Smooth muscle cell (in vitro differentiated cells): ENCODE results near the gene CTPS2. TPM values are rescaled to one million over a fixed set of nuclear protein-coding genes. Genes with fewer than 3 reads are reported as not detected.

Experiments used
- DNase-seq: peaks from one replicate; lab custom pipeline; 2025; ENCODE audit not compliant: unreplicated experiment; lab: John Stamatoyannopoulos, UW
- H2AFZ ChIP-seq: fragments of 200-600 bp; sonication (generic); 2 replicates; pipeline ENCODE4 v1.6.0; 2016; ENCODE audit warnings: antibody characterized with exemption, low read depth, mild to moderate bottlenecking
- H3F3A ChIP-seq: fragments of 200-600 bp; sonication (generic); 2 replicates; pipeline ENCODE4 v1.6.0; 2017; ENCODE audit warnings: antibody characterized with exemption, low read depth
- H3K27ac ChIP-seq: fragments of 200-600 bp; sonication (generic); 2 replicates; pipeline ENCODE4 v1.5.1; 2016; ENCODE audit warnings: low read depth, mild to moderate bottlenecking
- H3K27me3 ChIP-seq: fragments of 200-600 bp; sonication (generic); 2 replicates; pipeline ENCODE4 v1.6.1; 2016; ENCODE audit warnings: low read depth, mild to moderate bottlenecking
- H3K36me3 ChIP-seq: fragments of 200-600 bp; sonication (generic); 2 replicates; pipeline ENCODE4 v1.5.1; 2016; ENCODE audit warnings: low read depth
- H3K4me1 ChIP-seq: fragments of 200-600 bp; sonication (generic); 2 replicates; pipeline ENCODE4 v1.5.1; 2016; ENCODE audit warnings: low read depth
- H3K4me2 ChIP-seq: fragments of 200-600 bp; sonication (generic); 2 replicates; pipeline ENCODE4 v1.6.0; 2016; ENCODE audit warnings: mild to moderate bottlenecking
- H3K4me3 ChIP-seq: fragments of 200-600 bp; sonication (generic); 2 replicates; pipeline ENCODE4 v1.5.1; 2016; ENCODE audit warnings: mild to moderate bottlenecking
- H3K79me2 ChIP-seq: fragments of 200-600 bp; sonication (generic); 2 replicates; pipeline ENCODE4 v1.6.0; 2016; ENCODE audit warnings: low read depth, mild to moderate bottlenecking
- H3K9ac ChIP-seq: fragments of 200-600 bp; sonication (generic); 2 replicates; pipeline ENCODE4 v1.6.0; 2016; ENCODE audit warnings: low read depth
- H3K9me3 ChIP-seq: fragments of 200-600 bp; sonication (generic); replicated peaks from 2 replicates; pipeline ENCODE4 v1.5.1; 2016; ENCODE audit warnings: low read depth
- H4K20me1 ChIP-seq: fragments of 200-600 bp; sonication (generic); 2 replicates; pipeline ENCODE4 v1.6.0; 2016; ENCODE audit warnings: low read depth
- CTCF ChIP-seq: fragments of 200-600 bp; sonication (generic); IDR thresholded peaks from 2 replicates; pipeline ENCODE4 v1.5.1; 2017; ENCODE audit warnings: borderline replicate concordance, mild to moderate bottlenecking, antibody characterized with exemption; ENCODE audit not compliant: insufficient read depth, poor library complexity, severe bottlenecking
- WGBS: methylation state at CpG from one replicate; pipeline ENCODE4 v1.1.7; 2016; ENCODE audit warnings: low lambda C conversion rate; 5-methylcytosine and 5-hydroxymethylcytosine counted together
- polyA plus RNA-seq: library from polyadenylated mRNA; unstranded; fragments of >200 nt; fragmentation: Nextera tagmentation; extraction: Ambion mirVana; gene quantifications from 2 replicates; pipeline ENCODE4 v1.2.1, GENCODE V29; 2016
- total RNA-seq: library from RNA; depleted of rRNA; stranded (reverse); fragments of >200 nt; gene quantifications from 2 replicates; pipeline ENCODE4 v1.2.3, GENCODE V29; 2014

CTPS2 gene
- total and polyA plus RNA-seq, 2 experiments from 2014 or later, result 19.4 to 37.1 TPM

DNA sequence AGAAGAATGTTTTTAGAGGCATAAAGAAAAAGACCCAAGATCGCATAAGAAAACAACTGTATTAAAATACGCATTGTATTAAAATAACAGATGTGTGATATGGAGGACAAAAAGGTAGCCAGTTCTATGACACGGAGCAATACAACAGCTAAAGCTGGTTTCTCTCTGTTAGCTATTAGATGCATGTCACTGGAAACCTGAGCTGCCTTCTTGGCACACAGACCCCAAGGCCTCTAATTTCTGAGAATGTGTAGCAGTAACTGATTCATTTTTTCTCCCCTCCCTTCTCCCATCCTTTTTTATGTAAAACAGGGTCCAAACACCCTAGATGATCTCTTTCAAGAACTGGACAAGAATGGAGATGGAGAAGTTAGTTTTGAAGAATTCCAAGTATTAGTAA lies 58.4 kb downstream of the CTPS2 start:
- Histone ChIP-seq H3F3A (no peaks in the 10 kb centered on the region), H3K4me2 (no peak overlapping the region), H3K36me3 (no peaks in the 10 kb centered on the region), H3K27me3 (no peaks in the 10 kb centered on the region), H3K4me1 (no peaks in the 10 kb centered on the region), H3K9me3 (no peaks in the 10 kb centered on the region), H2AFZ (no peak overlapping the region), H4K20me1 (no peaks in the 10 kb centered on the region), H3K9ac (no peak overlapping the region), H3K79me2 (no peaks in the 10 kb centered on the region), H3K27ac (no peak overlapping the region), H3K4me3 (no peak overlapping the region)
- 76% methylated on average over 3 of the region's 3 CpGs for WGBS
- no peak for TF ChIP-seq CTCF
- no peak for DNase-seq

- no peaks in the 10 kb centered on the region for H3F3A ChIP-seq
- no peaks in the 10 kb centered on the region for H3K9me3 ChIP-seq
- no peak overlapping the region for H2AFZ ChIP-seq
- no peaks in the 10 kb centered on the region for H4K20me1 ChIP-seq
- no peak overlapping the region for H3K4me2 ChIP-seq
- no peaks in the 10 kb centered on the region for H3K79me2 ChIP-seq
- H3K27ac ChIP-seq, result no peak overlapping the region
- DNase-seq, result no peak
- H3K36me3 ChIP-seq, result no peaks in the 10 kb centered on the region
- TF ChIP-seq CTCF, result no peak
- no peak overlapping the region for H3K4me3 ChIP-seq
- no peak overlapping the region for H3K9ac ChIP-seq
- 89% methylated on average over 7 of the region's 7 CpGs for WGBS
- no peaks in the 10 kb centered on the region for H3K27me3 ChIP-seq
- H3K4me1 ChIP-seq, result no peaks in the 10 kb centered on the region
Measured at GRCh38 chrX:16653424-16653823, 59.0 kb downstream of the CTPS2 start.

DNA sequence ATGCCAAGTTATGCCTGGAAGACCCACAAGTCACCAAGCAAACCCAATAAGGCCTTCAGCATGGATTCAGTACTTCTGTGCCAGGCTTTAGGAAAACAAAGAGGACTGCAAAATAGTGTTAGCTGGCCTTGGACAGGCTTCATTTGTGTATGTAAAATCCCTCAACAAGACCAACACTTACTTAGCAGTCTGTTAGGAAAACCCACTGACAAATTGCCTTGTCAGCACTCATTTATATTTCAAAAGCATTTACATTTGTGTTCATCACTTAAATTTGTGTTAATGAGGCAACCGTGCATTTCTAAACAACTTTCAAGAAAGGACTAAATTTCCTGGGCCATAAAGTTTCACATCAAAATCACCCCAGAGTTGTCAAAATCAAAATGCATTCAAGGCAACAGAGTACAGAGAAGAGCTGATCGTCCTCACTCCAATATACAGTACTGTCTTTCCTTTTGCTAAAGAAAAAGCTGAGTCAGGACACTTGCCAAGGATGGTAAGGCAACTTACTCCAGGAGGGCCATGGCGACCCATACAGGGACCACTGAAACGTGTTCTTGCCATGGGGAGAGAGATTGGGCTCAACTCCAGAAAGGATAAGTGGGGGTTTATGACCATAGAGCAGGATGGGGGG lies 61.0 kb downstream of the CTPS2 start:
- no peaks in the 10 kb centered on the region for H3K4me1 ChIP-seq
- no peaks in the 10 kb centered on the region for H3F3A ChIP-seq
- H3K36me3 ChIP-seq, result no peaks in the 10 kb centered on the region
- no peak overlapping the region for H3K27ac ChIP-seq
- no peak overlapping the region for H3K4me2 ChIP-seq
- TF ChIP-seq CTCF, result no peak
- H3K27me3 ChIP-seq, result no peaks in the 10 kb centered on the region
- H3K79me2 ChIP-seq, result no peaks in the 10 kb centered on the region
- DNase-seq, result no peak
- H4K20me1 ChIP-seq, result no peaks in the 10 kb centered on the region
- H3K9ac ChIP-seq, result no peak overlapping the region
- WGBS, result 96% methylated on average over 4 of the region's 4 CpGs
- no peak overlapping the region for H2AFZ ChIP-seq
- H3K9me3 ChIP-seq, result no peaks in the 10 kb centered on the region
- no peak overlapping the region for H3K4me3 ChIP-seq

GRCh38 chrX:16649858-16650257 lies 62.6 kb downstream of the CTPS2 start, which contains the start of gene S100G:
TSS of gene S100G (plus strand) at chrX:16650158. CDS start at chrX:16651007, 849 bp downstream.
- Histone ChIP-seq H3K27ac (no peak within 1 kb of the TSS), H3K4me2 (no peak within 1 kb of the TSS), H3K27me3 (no peaks in the 10 kb centered on the region), H3F3A (no peaks in the 10 kb centered on the region), H3K4me3 (no peak within 1 kb of the TSS), H3K36me3 (no peaks in the 10 kb centered on the region), H3K9me3 (no peaks in the 10 kb centered on the region), H2AFZ (no peak within 1 kb of the TSS), H3K4me1 (no peaks in the 10 kb centered on the region), H3K9ac (no peak within 1 kb of the TSS), H4K20me1 (no peaks in the 10 kb centered on the region), H3K79me2 (no peaks in the 10 kb centered on the region)
- TF ChIP-seq CTCF, result no peak
- 90% methylated on average over 4 of the region's 4 CpGs for WGBS
- DNase-seq, result no peak
